Lung (tissue), 12 donors: ENCODE data around the gene CYS1. TPM values are rescaled to one million over a fixed set of nuclear protein-coding genes. Genes with fewer than 3 reads are reported as not detected.

Experiments used
- ATAC-seq: fragments of 200-7000 bp; cut with Tn5 transposase; one replicate; pipeline ENCODE4 v1.9.1; 2020; ENCODE audit warnings: moderate number of reproducible peaks; ENCODE audit not compliant: insufficient read depth, low FRiP score
- DNase-seq, 3 donors: peaks; one replicate each; pipeline ENCODE4 v3.0.0-alpha.2; 2013 to 2017
- H3K27ac ChIP-seq, 2 donors: one replicate each; pipeline ENCODE4 v1.5.1; 2013; ENCODE audit warnings: mild to moderate bottlenecking in 2 of 2, moderate library complexity in 2 of 2, control low read depth in 1 of 2, inconsistent platforms in 1 of 2, low read depth in 1 of 2, low read length in 1 of 2
- H3K27me3 ChIP-seq, 3 donors: one replicate each; pipeline ENCODE4 v1.5.1; 2013; ENCODE audit warnings: low read length in 2 of 3; ENCODE audit not compliant: control insufficient read depth in 3 of 3, insufficient read depth in 3 of 3
- H3K36me3 ChIP-seq, 4 donors: one replicate each; pipeline ENCODE4 v1.5.1; 2013; ENCODE audit warnings: low read length in 4 of 4, mild to moderate bottlenecking in 1 of 4, moderate library complexity in 1 of 4; ENCODE audit not compliant: control insufficient read depth in 4 of 4, insufficient read depth in 4 of 4
- H3K4me1 ChIP-seq, 5 donors: one replicate each; pipeline ENCODE4 v1.5.1; 2013; ENCODE audit warnings: low read length in 5 of 5, mild to moderate bottlenecking in 2 of 5, moderate library complexity in 1 of 5; ENCODE audit not compliant: control insufficient read depth in 5 of 5, insufficient read depth in 5 of 5
- H3K4me3 ChIP-seq: one replicate; pipeline ENCODE4 v1.5.1; 2013; ENCODE audit warnings: mild to moderate bottlenecking, control low read depth, moderate library complexity
- H3K9ac ChIP-seq, 2 donors: one replicate each; pipeline ENCODE4 v1.5.1; 2013; ENCODE audit warnings: low read length in 2 of 2, control low read depth in 1 of 2; ENCODE audit not compliant: insufficient read depth in 1 of 2
- H3K9me3 ChIP-seq, 4 donors: one replicate each; pipeline ENCODE4 v1.5.1; 2013; ENCODE audit warnings: low read length in 3 of 4, mild to moderate bottlenecking in 1 of 4, moderate library complexity in 1 of 4; ENCODE audit not compliant: control insufficient read depth in 4 of 4, insufficient read depth in 3 of 4
- WGBS, 2 donors: extraction: QIAGEN DNeasy Blood & Tissue Kit; methylation state at CpG; one replicate each; pipeline ENCODE4 v1.1.7; 2013; 5-methylcytosine and 5-hydroxymethylcytosine counted together
- polyA plus RNA-seq, 2 donors: library from polyadenylated mRNA; stranded (reverse); fragments of 200-250 nt; gene quantifications; one replicate each; pipeline ENCODE4 v1.2.1, GENCODE V29; 2013
- total RNA-seq, 2 donors: library from RNA; depleted of rRNA in 1 of 2; stranded (reverse); fragments of >200 nt in 1 of 2; gene quantifications; one replicate each; pipeline ENCODE4 v1.2.1, GENCODE V29; 2014 to 2021
- TF ChIP-seq, protein P1 (sequence below): IDR thresholded peaks from 2 replicates; pipeline ENCODE4 v1.5.1; 2012; ENCODE audit warnings: mild to moderate bottlenecking; ENCODE audit errors: control extremely low read depth, extremely low read depth
- donor health status: control.
- donor health status: control.
- donor health status: Bipolar disorder and iron deficiency.
- donor health status: healthy.
- donor health status: DM: yes; HTN: yes; CAD: no.

The CYS1 gene
- total and polyA plus RNA-seq, 4 donors = 0.35 to 5.1 (median 1.0) TPM

GRCh38 chr2:10027660-10028330 is 52.4 kb downstream of the CYS1 start:
- Histone ChIP-seq H3K27me3 (no peaks in the 10 kb centered on the region), H3K9me3 (no peaks in the 10 kb centered on the region), H3K27ac (peak overlapping the region in 1 of 2 donors; percentile 94), H3K4me1 (peaks cover 0 to 13% (median 9%) of the 10 kb centered on the region in 5 donors), H3K36me3 (no peaks in the 10 kb centered on the region), H3K4me3 (no peak overlapping the region), H3K9ac (no peak overlapping the region)
- TF ChIP-seq, protein P1, sequence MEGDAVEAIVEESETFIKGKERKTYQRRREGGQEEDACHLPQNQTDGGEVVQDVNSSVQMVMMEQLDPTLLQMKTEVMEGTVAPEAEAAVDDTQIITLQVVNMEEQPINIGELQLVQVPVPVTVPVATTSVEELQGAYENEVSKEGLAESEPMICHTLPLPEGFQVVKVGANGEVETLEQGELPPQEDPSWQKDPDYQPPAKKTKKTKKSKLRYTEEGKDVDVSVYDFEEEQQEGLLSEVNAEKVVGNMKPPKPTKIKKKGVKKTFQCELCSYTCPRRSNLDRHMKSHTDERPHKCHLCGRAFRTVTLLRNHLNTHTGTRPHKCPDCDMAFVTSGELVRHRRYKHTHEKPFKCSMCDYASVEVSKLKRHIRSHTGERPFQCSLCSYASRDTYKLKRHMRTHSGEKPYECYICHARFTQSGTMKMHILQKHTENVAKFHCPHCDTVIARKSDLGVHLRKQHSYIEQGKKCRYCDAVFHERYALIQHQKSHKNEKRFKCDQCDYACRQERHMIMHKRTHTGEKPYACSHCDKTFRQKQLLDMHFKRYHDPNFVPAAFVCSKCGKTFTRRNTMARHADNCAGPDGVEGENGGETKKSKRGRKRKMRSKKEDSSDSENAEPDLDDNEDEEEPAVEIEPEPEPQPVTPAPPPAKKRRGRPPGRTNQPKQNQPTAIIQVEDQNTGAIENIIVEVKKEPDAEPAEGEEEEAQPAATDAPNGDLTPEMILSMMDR = no peak
- WGBS, 2 donors = 92 to 96% methylated on average over 16 of the region's 16 CpGs
- DNase-seq = no peak
- no peak for ATAC-seq

GRCh38 chr2:10026940-10027569 is 53.2 kb downstream of the CYS1 start:
- no peak overlapping the region for H3K9ac ChIP-seq
- no peaks in the 10 kb centered on the region for H3K9me3 ChIP-seq
- peaks cover 0 to 13% (median 9%) of the 10 kb centered on the region in 5 donors for H3K4me1 ChIP-seq
- peak overlapping the region in 1 of 2 donors; percentile 1 for H3K27ac ChIP-seq
- ATAC-seq (no peak), DNase-seq (no peak)
- no peaks in the 10 kb centered on the region for H3K27me3 ChIP-seq
- TF ChIP-seq, protein P1 = no peak
- no peaks in the 10 kb centered on the region for H3K36me3 ChIP-seq
- WGBS, 2 donors = 91 to 95% methylated on average over 8 of the region's 8 CpGs
- H3K4me3 ChIP-seq = no peak overlapping the region

DNA sequence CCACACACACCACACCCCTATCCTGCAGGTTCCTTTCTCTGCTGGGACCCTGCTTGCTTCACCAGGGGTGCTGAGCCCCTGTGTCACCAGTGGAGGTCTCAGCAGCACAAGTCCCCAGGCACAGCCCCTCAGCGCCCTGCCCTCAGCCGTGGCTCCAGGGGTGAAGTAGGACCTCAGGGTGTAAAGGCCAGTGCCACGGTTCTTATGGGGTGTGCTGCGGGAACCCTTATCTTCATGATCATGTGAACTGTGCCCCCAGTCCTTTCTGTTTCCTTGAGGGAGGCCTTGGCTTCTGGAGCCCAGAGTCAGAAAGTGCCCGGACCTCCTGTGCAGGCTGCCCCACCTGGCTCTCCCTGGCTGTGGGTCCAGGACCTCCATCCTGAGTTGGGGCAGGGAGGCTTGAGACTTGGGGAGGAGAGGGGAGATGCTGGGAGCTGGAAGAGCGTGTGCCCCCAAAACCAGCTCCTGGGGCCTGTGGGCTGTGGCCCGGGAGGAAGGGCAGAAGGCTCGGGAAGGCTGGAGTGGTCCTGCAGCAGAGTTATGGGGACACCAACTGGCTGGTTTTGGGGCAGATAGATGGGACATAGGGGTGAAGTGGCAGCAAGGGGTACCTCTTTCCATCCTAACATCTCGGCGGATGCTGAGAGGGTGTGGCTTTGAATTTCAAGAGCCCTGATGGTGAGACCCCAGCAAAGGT is 57.1 kb downstream of the CYS1 start:
- Histone ChIP-seq H3K4me3 (no peak overlapping the region), H3K27ac (no peak overlapping the region), H3K9ac (no peak overlapping the region), H3K4me1 (no peaks in the 10 kb centered on the region), H3K27me3 (no peaks in the 10 kb centered on the region), H3K9me3 (no peaks in the 10 kb centered on the region), H3K36me3 (no peaks in the 10 kb centered on the region)
- 90% methylated on average over 10 of the region's 10 CpGs for WGBS, 2 donors
- ATAC-seq (no peak), DNase-seq (no peak)
- TF ChIP-seq, protein P1 = no peak
